ENCODE data around the gene GNAL.
"Not testable (repeated sequence)": the region's sequence is repeated elsewhere in the genome, so short reads cannot be mapped to it uniquely, and the experiment has no call there.

The GNAL gene
- total RNA-seq: 0.13 to 1.2 (median 0.53) reads per million in 18 experiments

DNA sequence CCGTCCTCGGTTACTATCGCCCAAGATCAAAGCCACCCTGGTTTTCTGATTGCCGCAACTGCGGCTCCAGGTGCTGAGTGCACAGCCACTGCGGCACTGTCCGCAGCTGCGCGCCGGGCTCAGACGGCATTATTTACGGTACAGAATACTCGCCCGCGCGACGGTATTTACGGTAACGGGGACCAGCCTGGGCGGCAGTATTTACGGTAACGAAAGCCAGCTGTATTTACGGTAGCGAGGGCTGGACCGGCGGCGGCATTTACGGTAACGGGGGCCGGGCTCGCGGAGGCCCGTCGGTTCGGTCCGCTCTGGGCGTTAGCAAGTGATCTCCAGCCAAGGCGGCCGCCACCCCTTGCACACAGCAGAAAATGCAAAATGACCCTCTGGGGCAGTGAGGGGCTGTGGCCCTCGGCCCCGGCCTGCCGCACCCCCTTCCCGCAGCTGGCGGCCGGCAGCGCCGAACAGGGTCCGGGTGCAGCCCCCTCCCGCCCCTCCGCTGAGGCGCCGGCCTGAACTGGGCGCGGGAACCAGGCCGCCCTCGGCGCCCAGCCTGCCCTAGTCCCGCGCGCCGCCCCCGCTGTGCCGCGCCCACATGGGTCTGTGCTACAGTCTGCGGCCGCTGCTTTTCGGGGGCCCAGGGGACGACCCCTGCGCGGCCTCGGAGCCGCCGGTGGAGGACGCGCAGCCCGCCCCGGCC lies at the start of gene GNAL:
Gene GNAL, plus strand, starts transcription at position 293 of the 697 bp plus-strand sequence. Its CDS starts 300 bp downstream, at position 593.
- DNase-seq: peak; percentile 35 to 53

- DNase-seq: not testable (repeated sequence)
These were observed 41.8 kb upstream of the GNAL start for GRCh38 chr18:11647310-11647709.

DNA sequence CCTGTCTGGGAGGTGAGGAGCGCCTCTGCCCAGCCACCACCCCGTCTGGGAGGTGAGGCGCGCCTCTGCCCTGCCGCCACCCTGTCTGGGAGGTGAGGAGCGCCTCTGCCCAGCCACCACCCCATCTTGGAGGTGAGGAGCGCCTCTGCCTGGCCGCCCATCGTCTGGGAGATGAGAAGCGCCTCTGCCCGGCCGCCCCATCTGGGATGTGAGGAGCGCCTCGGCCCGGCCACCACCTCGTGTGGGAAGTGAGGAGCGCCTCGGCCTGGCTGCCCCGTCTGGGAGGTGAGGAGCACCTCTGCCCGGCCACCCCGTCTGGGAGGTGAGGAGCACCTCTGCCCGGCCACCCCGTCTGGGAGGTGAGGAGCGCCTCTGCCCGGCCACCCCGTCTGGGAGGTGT lies 41.3 kb upstream of the GNAL start:
- not testable (repeated sequence) for DNase-seq

DNA sequence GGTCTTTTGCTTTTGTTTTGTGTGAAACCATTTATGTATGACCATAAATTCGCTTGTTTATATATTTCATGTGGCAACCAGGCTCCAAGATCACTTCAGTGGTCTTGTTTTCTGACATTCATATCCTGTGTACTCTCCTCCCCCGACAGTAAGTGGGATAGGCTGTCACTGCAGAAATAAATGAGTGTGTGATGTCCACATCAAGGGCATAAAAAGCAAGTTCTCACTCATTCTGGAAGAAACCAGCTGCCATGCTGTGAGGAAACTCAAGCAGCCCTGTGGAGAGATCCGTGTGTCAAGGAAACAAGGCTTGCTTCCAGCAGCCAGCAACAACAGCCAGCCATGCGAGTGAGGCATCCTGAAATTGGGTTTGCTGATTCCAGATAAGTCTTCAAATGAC lies 39.2 kb upstream of the GNAL start:
- no peak for DNase-seq

DNA sequence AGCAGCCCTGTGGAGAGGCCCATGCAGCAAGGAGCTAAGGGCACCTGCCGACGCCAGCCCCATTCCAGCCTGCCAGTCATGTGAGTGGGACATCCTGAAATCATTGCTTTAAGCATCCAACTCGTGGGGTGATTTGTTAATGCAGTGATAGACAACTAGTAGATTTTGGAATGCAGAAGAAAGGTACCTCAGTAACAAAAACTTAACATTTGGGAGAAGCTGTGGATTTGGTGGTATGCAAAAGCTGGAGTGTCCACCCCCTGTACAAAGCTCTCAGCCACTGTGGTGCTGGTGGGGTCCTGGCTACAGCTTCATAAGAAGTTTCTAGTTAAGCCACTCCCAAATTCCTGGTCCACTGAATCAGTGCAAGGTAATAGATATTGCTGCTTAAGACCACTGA lies 37.2 kb upstream of the GNAL start:
- no peak for DNase-seq

DNA sequence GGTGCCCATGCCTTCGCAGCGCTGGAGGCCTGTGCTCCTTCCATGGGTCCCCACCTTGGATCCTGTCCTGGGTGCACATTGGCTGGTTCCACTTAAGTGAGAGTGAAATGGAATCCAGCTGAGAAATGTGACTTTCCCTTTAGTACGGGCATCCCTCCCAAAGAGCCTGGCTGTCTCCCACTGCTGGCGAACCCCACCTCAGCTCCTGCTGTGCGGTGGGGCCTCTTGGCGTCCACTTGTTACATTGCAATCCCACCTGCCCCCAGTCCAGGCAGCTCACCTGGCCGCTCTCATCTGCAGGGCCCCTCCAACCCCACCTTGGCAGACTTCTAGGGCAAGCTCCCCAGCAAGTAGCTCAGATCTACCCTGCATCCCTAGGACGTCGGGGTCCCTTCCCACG lies 35.5 kb upstream of the GNAL start:
- no peak for DNase-seq

DNA sequence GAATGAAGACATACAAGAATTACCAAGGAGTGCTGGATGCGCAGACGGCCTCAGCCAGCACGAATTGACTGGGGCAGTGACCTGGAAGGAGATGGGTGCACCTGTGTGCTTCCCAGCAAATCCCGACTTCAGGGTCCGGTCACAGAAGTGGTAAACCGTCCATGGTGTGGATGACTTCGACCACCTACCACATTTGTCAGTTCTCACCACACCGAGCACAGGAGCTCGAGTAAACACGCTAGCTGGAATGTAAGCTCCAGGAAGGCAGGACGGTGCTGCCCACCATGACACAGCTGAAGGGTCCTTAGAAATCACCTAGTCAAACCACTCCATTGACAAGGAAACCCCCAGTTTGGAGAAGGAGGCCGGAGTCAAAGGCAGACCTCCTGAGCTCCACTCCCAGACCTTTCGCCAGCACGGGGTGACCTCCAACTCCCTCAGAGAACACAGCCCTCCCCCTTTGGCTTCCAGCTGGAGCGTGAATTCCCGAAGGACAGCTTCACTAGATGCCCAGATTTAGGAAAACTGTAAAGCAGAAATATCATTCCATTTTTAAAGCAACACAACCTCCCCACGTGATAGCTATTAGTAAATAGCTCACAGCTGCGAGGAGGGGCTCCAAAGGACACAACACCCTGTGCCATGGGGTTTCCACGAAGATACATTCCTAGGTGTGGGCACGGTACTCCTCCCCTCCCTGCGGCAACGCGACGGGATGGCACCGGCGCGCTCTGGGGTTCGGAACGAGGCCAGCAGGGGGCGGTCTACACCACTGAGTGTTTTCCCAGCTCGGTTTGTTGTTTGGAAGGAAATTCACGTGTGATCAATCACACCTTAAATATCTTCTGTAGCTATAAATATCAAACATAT lies 34.1 kb upstream of the GNAL start:
- peak; percentile 34 to 41 for DNase-seq

GRCh38 chr18:11655606-11655932 lies 33.5 kb upstream of the GNAL start:
- no peak for DNase-seq

DNA sequence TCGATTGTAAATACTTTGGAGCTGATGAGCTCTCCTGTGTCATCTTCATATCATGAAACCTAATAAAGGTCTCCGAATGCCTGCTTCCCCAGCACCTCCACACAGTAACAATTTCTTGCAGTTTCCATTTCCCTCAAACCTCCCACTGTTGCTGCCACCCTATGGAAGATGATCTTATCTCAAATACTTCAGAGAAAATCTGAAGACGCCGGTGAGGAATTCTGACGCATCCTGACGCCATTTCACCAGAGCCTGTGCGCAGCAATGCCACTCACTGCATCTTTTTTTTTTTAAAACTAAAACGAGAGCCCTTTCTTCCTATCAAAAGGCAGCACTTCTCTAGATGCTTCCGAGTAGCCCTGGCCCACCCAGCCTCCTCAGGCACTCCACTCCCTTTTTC lies 31.9 kb upstream of the GNAL start:
- no peak for DNase-seq

- DNase-seq: no peak
These were observed 31.5 kb upstream of the GNAL start for GRCh38 chr18:11657554-11657953.

- DNase-seq: no peak
These were observed 31.0 kb upstream of the GNAL start for GRCh38 chr18:11658019-11658418.

- DNase-seq: no peak
These were observed 30.1 kb upstream of the GNAL start for GRCh38 chr18:11658989-11659388.

GRCh38 chr18:11660691-11661090 lies 28.4 kb upstream of the GNAL start:
- no peak for DNase-seq

- DNase-seq: no peak
These were observed 27.6 kb upstream of the GNAL start for GRCh38 chr18:11661430-11661829.

GRCh38 chr18:11663439-11664029 lies 25.5 kb upstream of the GNAL start:
- no peak for DNase-seq

- DNase-seq: no peak
These were observed 24.8 kb upstream of the GNAL start for GRCh38 chr18:11664286-11664685.

DNA sequence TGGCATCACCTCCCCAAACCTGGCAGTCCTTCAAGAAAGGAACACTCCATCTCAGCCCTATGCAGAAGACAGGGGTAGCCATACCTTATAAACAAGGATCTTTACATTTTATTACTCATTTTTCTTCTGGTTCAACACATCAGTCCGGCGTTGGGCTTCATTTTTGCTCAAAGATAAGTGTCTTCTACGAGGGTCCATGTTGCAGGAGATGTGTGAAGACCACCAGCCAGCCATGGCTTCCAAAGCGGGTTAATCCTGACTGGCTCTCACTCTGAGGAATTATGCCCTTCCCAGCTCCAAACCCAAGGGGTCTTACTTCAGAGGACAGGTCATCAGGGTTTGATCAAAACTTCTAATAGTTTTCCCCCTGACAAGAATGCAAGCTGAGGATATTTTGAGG lies 23.9 kb upstream of the GNAL start:
- DNase-seq: no peak

- no peak for DNase-seq
These were observed 23.5 kb upstream of the GNAL start for GRCh38 chr18:11665587-11665986.

GRCh38 chr18:11666176-11666575 lies 22.9 kb upstream of the GNAL start:
- no peak for DNase-seq

- no peak for DNase-seq
These were observed 22.2 kb upstream of the GNAL start for GRCh38 chr18:11666831-11667230.

GRCh38 chr18:11667578-11667977 lies 21.5 kb upstream of the GNAL start:
- DNase-seq: no peak

- no peak for DNase-seq
These were observed 20.5 kb upstream of the GNAL start for GRCh38 chr18:11668441-11669169.
